GM18520 (cell line): Measurements from ENCODE around the gene CYB5D1.
"Not testable (repeated sequence)": the region's sequence is repeated elsewhere in the genome, so short reads cannot be mapped to it uniquely, and the experiment has no call there.

ENCODE experiments used
- ATAC-seq: cut with Tn5 transposase; IDR thresholded peaks from one replicate; pipeline ENCODE4 v1.9.1; 2021; ENCODE audit not compliant: unreplicated experiment

CYB5D1 gene

GRCh38 chr17:7857713-7858521 lies at the start of gene CYB5D1:
CYB5D1 (plus strand) TSS chr17:7858003; CDS start chr17:7858135, 132 bp downstream.
- peak; percentile 25 for ATAC-seq

- ATAC-seq: no peak
Measured at GRCh38 chr17:7809086-7809790, 48.6 kb upstream of the CYB5D1 start.

GRCh38 chr17:7809791-7810343 lies 47.9 kb upstream of the CYB5D1 start:
- ATAC-seq: not testable (repeated sequence)

- ATAC-seq: no peak
Measured at GRCh38 chr17:7811251-7811650, 46.6 kb upstream of the CYB5D1 start.

- ATAC-seq: no peak
Measured at GRCh38 chr17:7814969-7815368, 42.8 kb upstream of the CYB5D1 start.

- no peak for ATAC-seq
Measured at GRCh38 chr17:7816926-7817642, 40.7 kb upstream of the CYB5D1 start.

GRCh38 chr17:7817643-7817964 lies 40.2 kb upstream of the CYB5D1 start:
- no peak for ATAC-seq

- no peak for ATAC-seq
Measured at GRCh38 chr17:7818026-7818425, 39.8 kb upstream of the CYB5D1 start.

- ATAC-seq: no peak
Measured at GRCh38 chr17:7818746-7819645, 38.8 kb upstream of the CYB5D1 start.

GRCh38 chr17:7820231-7820630 lies 37.6 kb upstream of the CYB5D1 start:
- ATAC-seq: no peak

- ATAC-seq: no peak
Measured at GRCh38 chr17:7822126-7822525, 35.7 kb upstream of the CYB5D1 start.

- ATAC-seq: no peak
Measured at GRCh38 chr17:7823581-7824001, 34.2 kb upstream of the CYB5D1 start.

- ATAC-seq: no peak
Measured at GRCh38 chr17:7824021-7824924, 33.5 kb upstream of the CYB5D1 start.

GRCh38 chr17:7825206-7825990 lies 32.4 kb upstream of the CYB5D1 start:
- ATAC-seq: no peak

GRCh38 chr17:7830616-7831015 lies 27.2 kb upstream of the CYB5D1 start:
- no peak for ATAC-seq

GRCh38 chr17:7831233-7831632 lies 26.6 kb upstream of the CYB5D1 start:
- ATAC-seq: no peak

GRCh38 chr17:7832431-7832830 lies 25.4 kb upstream of the CYB5D1 start:
- no peak for ATAC-seq

- no peak for ATAC-seq
Measured at GRCh38 chr17:7833011-7833794, 24.6 kb upstream of the CYB5D1 start.
